SU-DHL-6 (cell line): ENCODE results near the gene SLC7A7.

ENCODE experiments used
- H2AFZ ChIP-seq: fragments of 200-600 bp; sonication (generic); 2 replicates; pipeline ENCODE4 v1.6.1; 2014; ENCODE audit warnings: low read depth, mild to moderate bottlenecking, moderate library complexity, mixed read lengths, antibody characterized with exemption, low read length; ENCODE audit not compliant: severe bottlenecking
- H3F3A ChIP-seq: fragments of 200-600 bp; shearing (Covaris generic); 2 replicates; pipeline ENCODE4 v1.6.0; 2016; ENCODE audit warnings: antibody characterized with exemption, mild to moderate bottlenecking; ENCODE audit not compliant: insufficient read depth
- H3K27ac ChIP-seq: fragments of 200-600 bp; sonication (generic); 2 replicates; pipeline ENCODE4 v1.5.1; 2016; ENCODE audit warnings: low read depth, mild to moderate bottlenecking, low read length, moderate library complexity, mixed read lengths
- H3K27me3 ChIP-seq: fragments of 200-600 bp; sonication (generic), shearing (Covaris generic); 2 replicates; pipeline ENCODE4 v1.6.0; 2014; ENCODE audit warnings: mild to moderate bottlenecking, low read length
- H3K36me3 ChIP-seq: fragments of 200-600 bp; sonication (generic); 2 replicates; pipeline ENCODE4 v1.6.1; 2014; ENCODE audit warnings: mild to moderate bottlenecking, low read length, mixed read lengths
- H3K4me2 ChIP-seq: fragments of 300-600, 200-600 bp; shearing (Covaris generic), sonication (generic); 2 replicates; pipeline ENCODE4 v1.6.0; 2014; ENCODE audit warnings: low read length, low read depth, mild to moderate bottlenecking; ENCODE audit not compliant: poor library complexity, severe bottlenecking
- H3K4me3 ChIP-seq: fragments of 200-600 bp; sonication (generic); 2 replicates; pipeline ENCODE4 v1.5.1; 2014; ENCODE audit warnings: antibody characterized with exemption, low read length, mild to moderate bottlenecking, mixed read lengths; ENCODE audit not compliant: insufficient read depth, poor library complexity, severe bottlenecking
- H3K79me2 ChIP-seq: fragments of 200-600 bp; sonication (generic); 2 replicates; pipeline ENCODE4 v1.6.1; 2014; ENCODE audit warnings: mild to moderate bottlenecking, low read length, moderate library complexity; ENCODE audit not compliant: insufficient read depth
- H3K9ac ChIP-seq: fragments of 200-600 bp; sonication (generic); 2 replicates; pipeline ENCODE4 v1.7.0; 2014; ENCODE audit warnings: mild to moderate bottlenecking, low read length
- H3K9me2 ChIP-seq: fragments of 200-600 bp; sonication (generic); replicated peaks from 2 replicates; pipeline ENCODE4 v1.6.1; 2014; ENCODE audit warnings: low read length; ENCODE audit not compliant: insufficient read depth
- H3K9me3 ChIP-seq: fragments of 200-600 bp; sonication (generic); 2 replicates; pipeline ENCODE4 v1.6.1; 2014; ENCODE audit warnings: low read length, mixed read lengths; ENCODE audit not compliant: insufficient read depth
- H4K20me1 ChIP-seq: fragments of 200-600 bp; sonication (generic); 2 replicates; pipeline ENCODE4 v1.6.1; 2014; ENCODE audit warnings: low read depth, mild to moderate bottlenecking, antibody characterized with exemption, low read length, moderate library complexity, mixed read lengths
- CTCF ChIP-seq: fragments of 200-600 bp; sonication (generic); IDR thresholded peaks from one replicate; pipeline ENCODE4 v1.5.1; 2017; ENCODE audit warnings: antibody characterized with exemption, mild to moderate bottlenecking, low read length, moderate library complexity; ENCODE audit not compliant: insufficient read depth, poor library complexity, severe bottlenecking
- EZH2phosphoT487 ChIP-seq: fragments of 200-600 bp; sonication (generic), shearing (Covaris generic); conservative IDR thresholded peaks from 2 replicates; pipeline ENCODE4 v1.6.1; 2018; ENCODE audit warnings: mild to moderate bottlenecking, antibody characterized with exemption, low read length, moderate library complexity, mixed read lengths

SLC7A7 gene

GRCh38 chr14:22842211-22843122 is 27.2 kb upstream of the SLC7A7 start:
- H3K79me2 ChIP-seq: no peaks in the 10 kb centered on the region
- H3K9me2 ChIP-seq: no peaks in the 10 kb centered on the region
- no peaks in the 10 kb centered on the region for H3F3A ChIP-seq
- H2AFZ ChIP-seq: no peak overlapping the region
- H3K9ac ChIP-seq: no peak overlapping the region
- no peaks in the 10 kb centered on the region for H3K27me3 ChIP-seq
- no peak overlapping the region for H3K4me2 ChIP-seq
- H4K20me1 ChIP-seq: no peaks in the 10 kb centered on the region
- no peak overlapping the region for H3K4me3 ChIP-seq
- no peaks in the 10 kb centered on the region for H3K9me3 ChIP-seq
- no peak overlapping the region for H3K27ac ChIP-seq
- no peaks in the 10 kb centered on the region for H3K36me3 ChIP-seq
- TF ChIP-seq EZH2phosphoT487: no peak
- no peak for TF ChIP-seq CTCF

GRCh38 chr14:22841769-22842168 is 26.5 kb upstream of the SLC7A7 start:
- H3K9me2 ChIP-seq: no peaks in the 10 kb centered on the region
- no peak overlapping the region for H3K4me3 ChIP-seq
- no peaks in the 10 kb centered on the region for H3F3A ChIP-seq
- no peak for TF ChIP-seq EZH2phosphoT487
- TF ChIP-seq CTCF: no peak
- H3K27ac ChIP-seq: no peak overlapping the region
- H4K20me1 ChIP-seq: no peaks in the 10 kb centered on the region
- no peak overlapping the region for H2AFZ ChIP-seq
- no peaks in the 10 kb centered on the region for H3K27me3 ChIP-seq
- H3K4me2 ChIP-seq: no peak overlapping the region
- no peaks in the 10 kb centered on the region for H3K9me3 ChIP-seq
- H3K9ac ChIP-seq: no peak overlapping the region
- no peaks in the 10 kb centered on the region for H3K36me3 ChIP-seq
- H3K79me2 ChIP-seq: no peaks in the 10 kb centered on the region

- Histone ChIP-seq H3F3A (no peaks in the 10 kb centered on the region), H3K9me3 (no peaks in the 10 kb centered on the region), H3K9ac (no peak overlapping the region), H2AFZ (no peak overlapping the region), H3K27ac (no peak overlapping the region), H3K4me3 (no peak overlapping the region), H4K20me1 (no peaks in the 10 kb centered on the region), H3K9me2 (no peaks in the 10 kb centered on the region), H3K4me2 (no peak overlapping the region), H3K36me3 (no peaks in the 10 kb centered on the region), H3K79me2 (no peaks in the 10 kb centered on the region), H3K27me3 (no peaks in the 10 kb centered on the region)
- TF ChIP-seq EZH2phosphoT487 (no peak), CTCF (no peak)
These were observed 26.1 kb upstream of the SLC7A7 start for GRCh38 chr14:22841311-22841710.
